WTC11 (cell line): ENCODE results near the gene CUL5. TPM values are rescaled to one million over a fixed set of nuclear protein-coding genes. Genes with fewer than 3 reads are reported as not detected.

Experiments
- ATAC-seq: fragments of 200-7000 bp; cut with Tn5 transposase; 2 replicates; pipeline ENCODE4 v1.10.0; 2021; ENCODE audit warnings: mild to moderate bottlenecking, moderate library complexity
- CTCF ChIA-PET: fragments of 300-600 bp; sonication (Branson Sonifier 250); formaldehyde crosslinking; loops from one replicate; lab custom pipeline; 2021; ENCODE audit warnings: antibody characterized with exemption; lab: Charles Lee
- POLR2A ChIA-PET: fragments of 350-600 bp; sonication (Branson Sonifier 250); formaldehyde crosslinking; loops from one replicate; lab custom pipeline; 2021; ENCODE audit warnings: antibody characterized with exemption; lab: Charles Lee
- DNase-seq: peaks from one replicate; pipeline ENCODE4 v3.0.0; 2021; ENCODE audit warnings: low spot score
- H3K27ac Mint-ChIP-seq: 2 replicates; pipeline ENCODE4 v1.8.0; 2021; ENCODE audit warnings: mixed read lengths
- H3K27me3 Mint-ChIP-seq: 2 replicates; pipeline ENCODE4 v1.8.0; 2021; ENCODE audit warnings: low read depth, mild to moderate bottlenecking, moderate library complexity, mixed read lengths
- H3K36me3 Mint-ChIP-seq: 2 replicates; pipeline ENCODE4 v1.8.0; 2021; ENCODE audit warnings: mixed read lengths
- H3K4me1 Mint-ChIP-seq: 2 replicates; pipeline ENCODE4 v1.8.0; 2022; ENCODE audit warnings: mixed read lengths
- H3K4me3 Mint-ChIP-seq: 2 replicates; pipeline ENCODE4 v1.8.0; 2021; ENCODE audit warnings: mild to moderate bottlenecking, moderate library complexity, mixed read lengths
- H3K9me3 Mint-ChIP-seq: 2 replicates; pipeline ENCODE4 v1.8.0; 2021; ENCODE audit warnings: mixed read lengths
- ESRRA ChIP-seq: sonication (generic); formaldehyde crosslinking; IDR thresholded peaks from 2 replicates; pipeline ENCODE4 v1.8.1; 2022; ENCODE audit warnings: mild to moderate bottlenecking, missing genetic modification reagents, borderline replicate concordance
- ETV6 ChIP-seq: sonication (generic); formaldehyde crosslinking; IDR thresholded peaks from 2 replicates; pipeline ENCODE4 v1.8.1; 2022; ENCODE audit warnings: mild to moderate bottlenecking, missing genetic modification reagents
- GRHL2 ChIP-seq: fragments of 250-450 bp; sonication (Bioruptor Pico); IDR thresholded peaks from 2 replicates; pipeline ENCODE4 v1.8.0; 2022; ENCODE audit warnings: mild to moderate bottlenecking, moderate library complexity; ENCODE audit not compliant: insufficient replicate concordance, severe bottlenecking
- NR1H2 ChIP-seq: sonication (generic); formaldehyde crosslinking; IDR thresholded peaks from 2 replicates; pipeline ENCODE4 v1.9.0; 2021; ENCODE audit warnings: mild to moderate bottlenecking, moderate library complexity, missing genetic modification reagents
- total RNA-seq: library from RNA; stranded (reverse); gene quantifications from 3 replicates; pipeline ENCODE4 v1.2.3, GENCODE V29; 2021
- TF ChIP-seq, protein P1 (sequence below): sonication (generic); formaldehyde crosslinking; IDR thresholded peaks from 2 replicates; pipeline ENCODE4 v1.8.0; 2023; ENCODE audit warnings: missing genetic modification reagents, mild to moderate bottlenecking, borderline replicate concordance
- TF ChIP-seq, protein P2 (sequence below): sonication (generic); formaldehyde crosslinking; IDR thresholded peaks from 2 replicates; pipeline ENCODE4 v1.8.1; 2022; ENCODE audit warnings: mild to moderate bottlenecking, missing genetic modification reagents, moderate library complexity, borderline replicate concordance
- TF ChIP-seq, protein P3 (sequence below): sonication (generic); formaldehyde crosslinking; IDR thresholded peaks from 2 replicates; pipeline ENCODE4 v1.8.1; 2023; ENCODE audit warnings: mild to moderate bottlenecking, missing genetic modification reagents, borderline replicate concordance
- TF ChIP-seq, protein P4 (sequence below): fragments of 200-600 bp; IDR thresholded peaks from 2 replicates; pipeline ENCODE4 v1.8.0; 2022; ENCODE audit warnings: antibody characterized with exemption
- TF ChIP-seq, protein P5 (sequence below): sonication (generic); formaldehyde crosslinking; IDR thresholded peaks from 2 replicates; pipeline ENCODE4 v1.8.1; 2022; ENCODE audit warnings: low read depth, missing genetic modification reagents, borderline replicate concordance
- TF ChIP-seq, protein P6 (sequence below): sonication (generic); formaldehyde crosslinking; IDR thresholded peaks from 2 replicates; pipeline ENCODE4 v1.8.1; 2022; ENCODE audit warnings: missing genetic modification reagents, borderline replicate concordance
- TF ChIP-seq, protein P7 (sequence below): sonication (generic); formaldehyde crosslinking; IDR thresholded peaks from 2 replicates; pipeline ENCODE4 v1.8.0; 2022; ENCODE audit warnings: mild to moderate bottlenecking, missing genetic modification reagents
- TF ChIP-seq, protein P8 (sequence below): sonication (generic); formaldehyde crosslinking; IDR thresholded peaks from 2 replicates; pipeline ENCODE4 v1.8.0; 2022; ENCODE audit warnings: mild to moderate bottlenecking, missing genetic modification reagents

CUL5 gene
- total RNA-seq, 1 experiment from 2014 or later = 31.4 TPM

DNA sequence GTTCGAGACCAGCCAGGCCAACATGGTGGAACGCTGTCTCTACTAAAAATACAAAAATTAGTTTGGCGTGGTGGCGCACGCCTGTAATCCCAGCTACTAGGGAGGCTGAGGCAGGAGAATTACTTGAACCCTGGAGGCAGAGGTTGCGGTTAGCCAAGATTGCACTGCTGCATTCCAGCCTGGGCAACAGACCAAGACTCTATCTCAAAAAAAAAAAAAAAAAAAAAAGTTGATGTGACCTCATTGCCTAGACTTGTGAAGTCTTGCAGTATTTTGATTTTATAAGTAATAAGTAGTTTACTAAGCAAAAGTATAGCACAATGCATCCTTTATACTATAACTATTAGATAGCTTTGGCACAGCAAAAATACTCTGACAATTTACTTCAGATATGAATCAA is 9.9 kb upstream of the CUL5 start (continued):
- TF ChIP-seq, protein P1, sequence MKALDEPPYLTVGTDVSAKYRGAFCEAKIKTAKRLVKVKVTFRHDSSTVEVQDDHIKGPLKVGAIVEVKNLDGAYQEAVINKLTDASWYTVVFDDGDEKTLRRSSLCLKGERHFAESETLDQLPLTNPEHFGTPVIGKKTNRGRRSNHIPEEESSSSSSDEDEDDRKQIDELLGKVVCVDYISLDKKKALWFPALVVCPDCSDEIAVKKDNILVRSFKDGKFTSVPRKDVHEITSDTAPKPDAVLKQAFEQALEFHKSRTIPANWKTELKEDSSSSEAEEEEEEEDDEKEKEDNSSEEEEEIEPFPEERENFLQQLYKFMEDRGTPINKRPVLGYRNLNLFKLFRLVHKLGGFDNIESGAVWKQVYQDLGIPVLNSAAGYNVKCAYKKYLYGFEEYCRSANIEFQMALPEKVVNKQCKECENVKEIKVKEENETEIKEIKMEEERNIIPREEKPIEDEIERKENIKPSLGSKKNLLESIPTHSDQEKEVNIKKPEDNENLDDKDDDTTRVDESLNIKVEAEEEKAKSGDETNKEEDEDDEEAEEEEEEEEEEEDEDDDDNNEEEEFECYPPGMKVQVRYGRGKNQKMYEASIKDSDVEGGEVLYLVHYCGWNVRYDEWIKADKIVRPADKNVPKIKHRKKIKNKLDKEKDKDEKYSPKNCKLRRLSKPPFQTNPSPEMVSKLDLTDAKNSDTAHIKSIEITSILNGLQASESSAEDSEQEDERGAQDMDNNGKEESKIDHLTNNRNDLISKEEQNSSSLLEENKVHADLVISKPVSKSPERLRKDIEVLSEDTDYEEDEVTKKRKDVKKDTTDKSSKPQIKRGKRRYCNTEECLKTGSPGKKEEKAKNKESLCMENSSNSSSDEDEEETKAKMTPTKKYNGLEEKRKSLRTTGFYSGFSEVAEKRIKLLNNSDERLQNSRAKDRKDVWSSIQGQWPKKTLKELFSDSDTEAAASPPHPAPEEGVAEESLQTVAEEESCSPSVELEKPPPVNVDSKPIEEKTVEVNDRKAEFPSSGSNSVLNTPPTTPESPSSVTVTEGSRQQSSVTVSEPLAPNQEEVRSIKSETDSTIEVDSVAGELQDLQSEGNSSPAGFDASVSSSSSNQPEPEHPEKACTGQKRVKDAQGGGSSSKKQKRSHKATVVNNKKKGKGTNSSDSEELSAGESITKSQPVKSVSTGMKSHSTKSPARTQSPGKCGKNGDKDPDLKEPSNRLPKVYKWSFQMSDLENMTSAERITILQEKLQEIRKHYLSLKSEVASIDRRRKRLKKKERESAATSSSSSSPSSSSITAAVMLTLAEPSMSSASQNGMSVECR (CRISPR knock-in tag) = no peak
- TF ChIP-seq ETV6 (CRISPR knock-in tag) (no peak), NR1H2 (CRISPR knock-in tag) (no peak)
- TF ChIP-seq, protein P2, sequence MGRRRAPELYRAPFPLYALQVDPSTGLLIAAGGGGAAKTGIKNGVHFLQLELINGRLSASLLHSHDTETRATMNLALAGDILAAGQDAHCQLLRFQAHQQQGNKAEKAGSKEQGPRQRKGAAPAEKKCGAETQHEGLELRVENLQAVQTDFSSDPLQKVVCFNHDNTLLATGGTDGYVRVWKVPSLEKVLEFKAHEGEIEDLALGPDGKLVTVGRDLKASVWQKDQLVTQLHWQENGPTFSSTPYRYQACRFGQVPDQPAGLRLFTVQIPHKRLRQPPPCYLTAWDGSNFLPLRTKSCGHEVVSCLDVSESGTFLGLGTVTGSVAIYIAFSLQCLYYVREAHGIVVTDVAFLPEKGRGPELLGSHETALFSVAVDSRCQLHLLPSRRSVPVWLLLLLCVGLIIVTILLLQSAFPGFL (CRISPR knock-in tag) = no peak
- TF ChIP-seq, protein P3, sequence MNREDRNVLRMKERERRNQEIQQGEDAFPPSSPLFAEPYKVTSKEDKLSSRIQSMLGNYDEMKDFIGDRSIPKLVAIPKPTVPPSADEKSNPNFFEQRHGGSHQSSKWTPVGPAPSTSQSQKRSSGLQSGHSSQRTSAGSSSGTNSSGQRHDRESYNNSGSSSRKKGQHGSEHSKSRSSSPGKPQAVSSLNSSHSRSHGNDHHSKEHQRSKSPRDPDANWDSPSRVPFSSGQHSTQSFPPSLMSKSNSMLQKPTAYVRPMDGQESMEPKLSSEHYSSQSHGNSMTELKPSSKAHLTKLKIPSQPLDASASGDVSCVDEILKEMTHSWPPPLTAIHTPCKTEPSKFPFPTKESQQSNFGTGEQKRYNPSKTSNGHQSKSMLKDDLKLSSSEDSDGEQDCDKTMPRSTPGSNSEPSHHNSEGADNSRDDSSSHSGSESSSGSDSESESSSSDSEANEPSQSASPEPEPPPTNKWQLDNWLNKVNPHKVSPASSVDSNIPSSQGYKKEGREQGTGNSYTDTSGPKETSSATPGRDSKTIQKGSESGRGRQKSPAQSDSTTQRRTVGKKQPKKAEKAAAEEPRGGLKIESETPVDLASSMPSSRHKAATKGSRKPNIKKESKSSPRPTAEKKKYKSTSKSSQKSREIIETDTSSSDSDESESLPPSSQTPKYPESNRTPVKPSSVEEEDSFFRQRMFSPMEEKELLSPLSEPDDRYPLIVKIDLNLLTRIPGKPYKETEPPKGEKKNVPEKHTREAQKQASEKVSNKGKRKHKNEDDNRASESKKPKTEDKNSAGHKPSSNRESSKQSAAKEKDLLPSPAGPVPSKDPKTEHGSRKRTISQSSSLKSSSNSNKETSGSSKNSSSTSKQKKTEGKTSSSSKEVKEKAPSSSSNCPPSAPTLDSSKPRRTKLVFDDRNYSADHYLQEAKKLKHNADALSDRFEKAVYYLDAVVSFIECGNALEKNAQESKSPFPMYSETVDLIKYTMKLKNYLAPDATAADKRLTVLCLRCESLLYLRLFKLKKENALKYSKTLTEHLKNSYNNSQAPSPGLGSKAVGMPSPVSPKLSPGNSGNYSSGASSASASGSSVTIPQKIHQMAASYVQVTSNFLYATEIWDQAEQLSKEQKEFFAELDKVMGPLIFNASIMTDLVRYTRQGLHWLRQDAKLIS = no peak
- TF ChIP-seq, all 79 proteins: peak for 0

DNA sequence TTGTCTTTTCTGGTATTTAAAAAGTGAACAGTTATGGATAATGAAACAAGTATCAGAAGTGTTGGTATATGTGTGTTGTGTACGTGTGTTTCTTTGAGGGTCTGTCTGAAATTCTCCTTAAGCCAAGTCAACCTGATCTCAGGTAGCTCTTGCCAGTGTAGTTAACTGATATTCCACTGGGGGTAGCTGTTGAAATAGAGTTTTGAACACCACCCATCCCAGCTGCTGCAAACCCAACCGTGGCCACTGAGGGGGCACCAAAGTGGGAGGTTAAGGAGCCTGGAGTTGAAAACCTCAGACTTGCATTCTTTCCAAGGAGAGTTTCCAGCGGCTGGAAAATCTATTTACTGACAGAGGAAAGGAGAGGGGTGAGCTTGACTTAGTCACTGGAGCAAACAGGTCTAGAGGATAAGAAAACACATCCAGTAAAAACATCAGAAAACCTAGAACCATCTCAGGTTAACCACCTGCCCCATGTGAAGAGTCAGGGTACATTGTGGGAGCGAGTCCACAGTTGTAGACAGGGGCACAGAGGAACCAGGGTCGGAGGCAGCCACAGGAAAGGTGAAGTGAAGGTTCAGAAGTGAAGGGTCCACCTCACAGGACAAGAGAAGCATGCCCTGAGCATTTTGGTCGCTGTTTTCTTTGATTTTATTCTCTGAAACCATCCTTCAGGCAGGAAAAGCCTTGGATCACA is 8.8 kb upstream of the CUL5 start:
- Mint-ChIP-seq H3K27me3 (no peaks in the 10 kb centered on the region; the same call in 1 of the 2 replicates), H3K36me3 (no peaks in the 10 kb centered on the region), H3K27ac (0 out of 2 replicates have a peak overlapping the region, but pooled peaks have one; percentile 49), H3K4me1 (peaks cover 8% of the 10 kb centered on the region), H3K9me3 (no peaks in the 10 kb centered on the region), H3K4me3 (no peak overlapping the region)
- ChIA-PET CTCF (interaction anchor here (0.6 to 1.6 kb wide), 16 partner anchors 9 to 293 kb away, joined by 3 to 37 read pairs (median 4); partner anchors contain the start of genes ACAT1, ATM, CUL5 and NPAT), POLR2A (interaction anchor here (1.1 kb wide), 1 partner anchor 27 kb away, joined by 4 read pairs; no protein-coding TSS in a partner anchor)
- ATAC-seq (peak; percentile 100), DNase-seq (peak; percentile 80)
- TF ChIP-seq, protein P4, sequence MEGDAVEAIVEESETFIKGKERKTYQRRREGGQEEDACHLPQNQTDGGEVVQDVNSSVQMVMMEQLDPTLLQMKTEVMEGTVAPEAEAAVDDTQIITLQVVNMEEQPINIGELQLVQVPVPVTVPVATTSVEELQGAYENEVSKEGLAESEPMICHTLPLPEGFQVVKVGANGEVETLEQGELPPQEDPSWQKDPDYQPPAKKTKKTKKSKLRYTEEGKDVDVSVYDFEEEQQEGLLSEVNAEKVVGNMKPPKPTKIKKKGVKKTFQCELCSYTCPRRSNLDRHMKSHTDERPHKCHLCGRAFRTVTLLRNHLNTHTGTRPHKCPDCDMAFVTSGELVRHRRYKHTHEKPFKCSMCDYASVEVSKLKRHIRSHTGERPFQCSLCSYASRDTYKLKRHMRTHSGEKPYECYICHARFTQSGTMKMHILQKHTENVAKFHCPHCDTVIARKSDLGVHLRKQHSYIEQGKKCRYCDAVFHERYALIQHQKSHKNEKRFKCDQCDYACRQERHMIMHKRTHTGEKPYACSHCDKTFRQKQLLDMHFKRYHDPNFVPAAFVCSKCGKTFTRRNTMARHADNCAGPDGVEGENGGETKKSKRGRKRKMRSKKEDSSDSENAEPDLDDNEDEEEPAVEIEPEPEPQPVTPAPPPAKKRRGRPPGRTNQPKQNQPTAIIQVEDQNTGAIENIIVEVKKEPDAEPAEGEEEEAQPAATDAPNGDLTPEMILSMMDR = peak; percentile 57; the same call in 1 of the 2 replicates
- TF ChIP-seq, protein P5, sequence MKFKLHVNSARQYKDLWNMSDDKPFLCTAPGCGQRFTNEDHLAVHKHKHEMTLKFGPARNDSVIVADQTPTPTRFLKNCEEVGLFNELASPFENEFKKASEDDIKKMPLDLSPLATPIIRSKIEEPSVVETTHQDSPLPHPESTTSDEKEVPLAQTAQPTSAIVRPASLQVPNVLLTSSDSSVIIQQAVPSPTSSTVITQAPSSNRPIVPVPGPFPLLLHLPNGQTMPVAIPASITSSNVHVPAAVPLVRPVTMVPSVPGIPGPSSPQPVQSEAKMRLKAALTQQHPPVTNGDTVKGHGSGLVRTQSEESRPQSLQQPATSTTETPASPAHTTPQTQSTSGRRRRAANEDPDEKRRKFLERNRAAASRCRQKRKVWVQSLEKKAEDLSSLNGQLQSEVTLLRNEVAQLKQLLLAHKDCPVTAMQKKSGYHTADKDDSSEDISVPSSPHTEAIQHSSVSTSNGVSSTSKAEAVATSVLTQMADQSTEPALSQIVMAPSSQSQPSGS = no peak

DNA sequence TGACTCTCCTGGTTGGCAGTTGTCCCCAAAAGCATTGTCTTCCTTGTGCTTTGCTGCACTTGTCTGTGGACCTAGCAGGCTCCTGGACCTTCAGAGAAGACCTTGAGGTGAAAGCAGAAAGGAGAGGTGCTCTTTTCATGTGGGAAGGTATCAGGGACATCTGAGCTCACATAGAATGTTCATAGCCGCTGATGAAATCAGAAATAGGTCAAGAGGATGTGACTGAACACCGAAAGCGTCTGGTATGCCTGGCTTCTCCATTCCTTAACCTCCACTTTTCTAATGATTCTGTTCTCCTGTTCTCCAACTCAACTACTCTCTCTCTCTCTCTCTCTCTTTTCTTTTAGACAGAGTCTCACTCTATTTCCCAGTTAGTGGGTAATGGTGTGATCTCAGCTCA is 6.2 kb upstream of the CUL5 start:
- ChIA-PET CTCF (no interaction called here), POLR2A (no interaction called here)
- TF ChIP-seq ESRRA (CRISPR knock-in tag) (no peak), GRHL2 (no peak)
- TF ChIP-seq, protein P6, sequence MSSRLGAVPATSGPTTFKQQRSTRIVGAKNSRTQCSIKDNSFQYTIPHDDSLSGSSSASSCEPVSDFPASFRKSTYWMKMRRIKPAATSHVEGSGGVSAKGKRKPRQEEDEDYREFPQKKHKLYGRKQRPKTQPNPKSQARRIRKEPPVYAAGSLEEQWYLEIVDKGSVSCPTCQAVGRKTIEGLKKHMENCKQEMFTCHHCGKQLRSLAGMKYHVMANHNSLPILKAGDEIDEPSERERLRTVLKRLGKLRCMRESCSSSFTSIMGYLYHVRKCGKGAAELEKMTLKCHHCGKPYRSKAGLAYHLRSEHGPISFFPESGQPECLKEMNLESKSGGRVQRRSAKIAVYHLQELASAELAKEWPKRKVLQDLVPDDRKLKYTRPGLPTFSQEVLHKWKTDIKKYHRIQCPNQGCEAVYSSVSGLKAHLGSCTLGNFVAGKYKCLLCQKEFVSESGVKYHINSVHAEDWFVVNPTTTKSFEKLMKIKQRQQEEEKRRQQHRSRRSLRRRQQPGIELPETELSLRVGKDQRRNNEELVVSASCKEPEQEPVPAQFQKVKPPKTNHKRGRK = no peak
- TF ChIP-seq, protein P7, sequence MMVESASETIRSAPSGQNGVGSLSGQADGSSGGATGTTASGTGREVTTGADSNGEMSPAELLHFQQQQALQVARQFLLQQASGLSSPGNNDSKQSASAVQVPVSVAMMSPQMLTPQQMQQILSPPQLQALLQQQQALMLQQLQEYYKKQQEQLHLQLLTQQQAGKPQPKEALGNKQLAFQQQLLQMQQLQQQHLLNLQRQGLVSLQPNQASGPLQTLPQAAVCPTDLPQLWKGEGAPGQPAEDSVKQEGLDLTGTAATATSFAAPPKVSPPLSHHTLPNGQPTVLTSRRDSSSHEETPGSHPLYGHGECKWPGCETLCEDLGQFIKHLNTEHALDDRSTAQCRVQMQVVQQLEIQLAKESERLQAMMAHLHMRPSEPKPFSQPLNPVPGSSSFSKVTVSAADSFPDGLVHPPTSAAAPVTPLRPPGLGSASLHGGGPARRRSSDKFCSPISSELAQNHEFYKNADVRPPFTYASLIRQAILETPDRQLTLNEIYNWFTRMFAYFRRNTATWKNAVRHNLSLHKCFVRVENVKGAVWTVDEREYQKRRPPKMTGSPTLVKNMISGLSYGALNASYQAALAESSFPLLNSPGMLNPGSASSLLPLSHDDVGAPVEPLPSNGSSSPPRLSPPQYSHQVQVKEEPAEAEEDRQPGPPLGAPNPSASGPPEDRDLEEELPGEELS (CRISPR knock-in tag) = no peak
- TF ChIP-seq, protein P8, sequence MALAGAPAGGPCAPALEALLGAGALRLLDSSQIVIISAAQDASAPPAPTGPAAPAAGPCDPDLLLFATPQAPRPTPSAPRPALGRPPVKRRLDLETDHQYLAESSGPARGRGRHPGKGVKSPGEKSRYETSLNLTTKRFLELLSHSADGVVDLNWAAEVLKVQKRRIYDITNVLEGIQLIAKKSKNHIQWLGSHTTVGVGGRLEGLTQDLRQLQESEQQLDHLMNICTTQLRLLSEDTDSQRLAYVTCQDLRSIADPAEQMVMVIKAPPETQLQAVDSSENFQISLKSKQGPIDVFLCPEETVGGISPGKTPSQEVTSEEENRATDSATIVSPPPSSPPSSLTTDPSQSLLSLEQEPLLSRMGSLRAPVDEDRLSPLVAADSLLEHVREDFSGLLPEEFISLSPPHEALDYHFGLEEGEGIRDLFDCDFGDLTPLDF (CRISPR knock-in tag) = no peak

More for the DNA sequence above, 6.2 kb upstream of the CUL5 start:
- H3K4me3 Mint-ChIP-seq = no peak overlapping the region
- DNase-seq (no peak), ATAC-seq (no peak)
- no peaks in the 10 kb centered on the region for H3K9me3 Mint-ChIP-seq
- no peaks in the 10 kb centered on the region for H3K36me3 Mint-ChIP-seq
- H3K27ac Mint-ChIP-seq = no peak overlapping the region
- H3K4me1 Mint-ChIP-seq = peaks cover 8% of the 10 kb centered on the region
- no peaks in the 10 kb centered on the region; the same call in 1 of the 2 replicates for H3K27me3 Mint-ChIP-seq
